IMR-90 (cell line): ENCODE data around the gene PCMTD2. TPM values are rescaled to one million over a fixed set of nuclear protein-coding genes. Genes with fewer than 3 reads are reported as not detected.

ENCODE experiments used
- ATAC-seq: fragments of 200-7000 bp; cut with Tn5 transposase; 2 replicates; pipeline ENCODE4 v1.9.1; 2020; ENCODE audit warnings: low read depth, mild to moderate bottlenecking, moderate library complexity
- BruUV-seq: library from RNA; stranded (reverse); fragments of 400-500 nt; replicated peaks from 2 replicates; lab custom pipeline; 2021; lab: Mats Ljungman, UMichigan
- CTCF ChIA-PET: fragments of 300-600 bp; formaldehyde crosslinking; extraction: SDS; loops from one replicate; lab custom pipeline; 2021; ENCODE audit warnings: antibody characterized with exemption; lab: Yijun Ruan, JAX
- POLR2A ChIA-PET: fragments of 300-600 bp; sonication (Branson Sonifier 250); formaldehyde crosslinking; loops from one replicate; lab custom pipeline; 2022; ENCODE audit warnings: antibody characterized with exemption; ENCODE audit not compliant: unreplicated experiment; lab: Charles Lee
- DNase-seq: peaks from one replicate; pipeline ENCODE4 v3.0.0; 2013
- H2AFZ ChIP-seq: replicated peaks from 2 replicates; pipeline ENCODE3; 2013; ENCODE audit warnings: low read length, mild to moderate bottlenecking; ENCODE audit not compliant: poor library complexity
- H2AK5ac ChIP-seq: 2 replicates; pipeline ENCODE4 v1.6.1; 2013; ENCODE audit warnings: low read depth, low read length, inconsistent platforms
- H2AK9ac ChIP-seq: replicated peaks from 2 replicates; pipeline ENCODE3; 2013; ENCODE audit warnings: mild to moderate bottlenecking, low read depth, low read length, moderate library complexity; ENCODE audit not compliant: poor library complexity
- H2BK120ac ChIP-seq: 2 replicates; pipeline ENCODE4 v1.6.1; 2013; ENCODE audit warnings: low read depth, low read length, inconsistent platforms
- H2BK15ac ChIP-seq: 3 replicates; pipeline ENCODE4 v1.6.1; 2013; ENCODE audit warnings: low read depth, low read length, inconsistent platforms
- H2BK20ac ChIP-seq: 2 replicates; pipeline ENCODE4 v1.6.1; 2013; ENCODE audit warnings: low read depth, mild to moderate bottlenecking, inconsistent platforms, low read length, moderate library complexity
- H2BK5ac ChIP-seq: 2 replicates; pipeline ENCODE4 v1.6.1; 2013; ENCODE audit warnings: mild to moderate bottlenecking, low read depth, low read length, inconsistent platforms; ENCODE audit not compliant: poor library complexity, severe bottlenecking
- H3K14ac ChIP-seq: replicated peaks from 2 replicates; pipeline ENCODE4 v1.6.1; 2013; ENCODE audit warnings: low read depth, low read length, inconsistent platforms
- H3K18ac ChIP-seq: 2 replicates; pipeline ENCODE4 v1.6.1; 2013; ENCODE audit warnings: low read depth, low read length, control low read depth
- H3K23ac ChIP-seq: 2 replicates; pipeline ENCODE4 v1.6.1; 2013; ENCODE audit warnings: low read depth, low read length, inconsistent platforms
- H3K27ac ChIP-seq: 2 replicates; pipeline ENCODE4 v1.5.1; 2013; ENCODE audit warnings: mild to moderate bottlenecking, control low read depth, low read length; ENCODE audit not compliant: insufficient read depth
- H3K27me3 ChIP-seq: 2 replicates; pipeline ENCODE4 v1.6.1; 2013; ENCODE audit warnings: low read length; ENCODE audit not compliant: control insufficient read depth, insufficient read depth
- H3K36me3 ChIP-seq: 2 replicates; pipeline ENCODE4 v1.6.1; 2013; ENCODE audit warnings: low read length, mixed read lengths; ENCODE audit not compliant: control insufficient read depth, insufficient read depth
- H3K4ac ChIP-seq: 2 replicates; pipeline ENCODE4 v1.6.1; 2013; ENCODE audit warnings: low read depth, low read length, inconsistent platforms
- H3K4me1 ChIP-seq: 2 replicates; pipeline ENCODE4 v1.6.1; 2013; ENCODE audit warnings: low read length, mixed read lengths; ENCODE audit not compliant: control insufficient read depth, insufficient read depth
- H3K4me2 ChIP-seq: 2 replicates; pipeline ENCODE4 v1.6.1; 2013; ENCODE audit warnings: low read depth, mild to moderate bottlenecking, control low read depth, low read length, moderate library complexity
- H3K4me3 ChIP-seq: 2 replicates; pipeline ENCODE4 v1.5.1; 2013; ENCODE audit warnings: low read depth, mild to moderate bottlenecking, control low read depth, low read length, moderate library complexity; ENCODE audit not compliant: insufficient read depth
- H3K56ac ChIP-seq: 2 replicates; pipeline ENCODE4 v1.6.1; 2013; ENCODE audit warnings: low read length, inconsistent platforms; ENCODE audit not compliant: insufficient read depth; ENCODE audit errors: extremely low read depth
- H3K79me1 ChIP-seq, 2 experiments: 2 replicates each; pipeline ENCODE4 v1.6.1; 2013; ENCODE audit warnings: low read length in 2 of 2, inconsistent platforms in 1 of 2, low read depth in 1 of 2
- H3K9ac ChIP-seq: 2 replicates; pipeline ENCODE4 v1.6.1; 2013; ENCODE audit warnings: low read depth, low read length, control low read depth
- H3K9me1 ChIP-seq: 2 replicates; pipeline ENCODE4 v1.6.1; 2013; ENCODE audit warnings: low read length, inconsistent platforms; ENCODE audit not compliant: insufficient read depth
- H3K9me3 ChIP-seq: 2 replicates; pipeline ENCODE4 v1.6.1; 2013; ENCODE audit warnings: low read length; ENCODE audit not compliant: control insufficient read depth, insufficient read depth
- H4K20me1 ChIP-seq: 2 replicates; pipeline ENCODE4 v1.6.1; 2013; ENCODE audit warnings: low read length, inconsistent platforms; ENCODE audit not compliant: insufficient read depth
- H4K5ac ChIP-seq: 2 replicates; pipeline ENCODE4 v1.6.1; 2013; ENCODE audit warnings: mild to moderate bottlenecking, low read depth, low read length, control low read depth
- H4K8ac ChIP-seq, 2 experiments: 2 replicates each; pipeline ENCODE4 v1.6.1; 2013; ENCODE audit warnings: low read depth in 2 of 2, low read length in 2 of 2, control low read depth in 1 of 2, inconsistent platforms in 1 of 2
- H4K91ac ChIP-seq: 2 replicates; pipeline ENCODE4 v1.6.1; 2013; ENCODE audit warnings: low read depth, low read length, inconsistent platforms; ENCODE audit not compliant: insufficient read depth
- CEBPB ChIP-seq: IDR thresholded peaks from 2 replicates; pipeline ENCODE4 v1.6.1; 2012; ENCODE audit warnings: low read depth, low read length, improper control_type of control experiment
- CHD1 ChIP-seq: IDR thresholded peaks from 2 replicates; pipeline ENCODE4 v1.6.1; 2012; ENCODE audit warnings: low read depth, low read length, improper control_type of control experiment
- CTCF ChIP-seq: conservative IDR thresholded peaks from 2 replicates; pipeline ENCODE4 v1.5.1; 2012; ENCODE audit warnings: mild to moderate bottlenecking, low read depth, low read length, improper control_type of control experiment
- FOS ChIP-seq: fragments of 150-350 bp; IDR thresholded peaks from 2 replicates; pipeline ENCODE4 v1.6.1; 2016; ENCODE audit warnings: low read depth, low read length
- MAFK ChIP-seq: IDR thresholded peaks from 2 replicates; pipeline ENCODE4 v1.6.1; 2012; ENCODE audit warnings: low read depth, low read length, improper control_type of control experiment
- RAD21 ChIP-seq: IDR thresholded peaks from 2 replicates; pipeline ENCODE4 v1.6.1; 2012; ENCODE audit warnings: low read length, improper control_type of control experiment
- SMC3 ChIP-seq: fragments of 150-350 bp; IDR thresholded peaks from 2 replicates; pipeline ENCODE4 v1.6.1; 2016; ENCODE audit warnings: low read depth, mild to moderate bottlenecking, antibody characterized with exemption, low read length, moderate library complexity
- WGBS, 2 experiments: methylation state at CpG; one replicate each; pipeline versions ENCODE4 v1.1.5 to v1.1.7; 2013; ENCODE audit warnings: missing lambda C conversion rate in 2 of 2; ENCODE audit not compliant: insufficient read length in 1 of 2; ENCODE audit errors: extremely low coverage in 2 of 2; 5-methylcytosine and 5-hydroxymethylcytosine counted together
- dilution Hi-C: fragments of 300-500 bp; cut with HindIII; formaldehyde crosslinking; loops from one replicate; pipeline ENCODE4 v1.14.3; 2018; ENCODE audit warnings: low sequenced_read_pairs; ENCODE audit not compliant: unreplicated experiment
- in situ Hi-C: fragments of 300-500 bp; cut with MboI; formaldehyde crosslinking; loops from 3 replicates; pipeline ENCODE4 v1.14.3; 2019; ENCODE audit warnings: low sequenced_read_pairs, inconsistent platforms, mixed read lengths
- intact Hi-C: fragments of 100-400 bp; cut with micrococcal nuclease; formaldehyde crosslinking; loops from 2 replicates; pipeline ENCODE4 v1.10.0; 2022
- polyA plus RNA-seq, 3 experiments: library from polyadenylated mRNA; depleted of rRNA; stranded (reverse); fragments of >200 nt; gene quantifications; 2 replicates each; pipeline ENCODE4 v1.2.3, GENCODE V29; 2012; ENCODE audit warnings: low replicate concordance in 1 of 3
- total RNA-seq: library from RNA; depleted of rRNA; stranded (reverse); fragments of >200 nt; gene quantifications from 2 replicates; pipeline ENCODE4 v1.2.3, GENCODE V29; 2012

PCMTD2 gene
- total and polyA plus RNA-seq, 2 of the 4 experiments (the other 2 are of a cell fraction) = 23.6 to 28.3 TPM

DNA sequence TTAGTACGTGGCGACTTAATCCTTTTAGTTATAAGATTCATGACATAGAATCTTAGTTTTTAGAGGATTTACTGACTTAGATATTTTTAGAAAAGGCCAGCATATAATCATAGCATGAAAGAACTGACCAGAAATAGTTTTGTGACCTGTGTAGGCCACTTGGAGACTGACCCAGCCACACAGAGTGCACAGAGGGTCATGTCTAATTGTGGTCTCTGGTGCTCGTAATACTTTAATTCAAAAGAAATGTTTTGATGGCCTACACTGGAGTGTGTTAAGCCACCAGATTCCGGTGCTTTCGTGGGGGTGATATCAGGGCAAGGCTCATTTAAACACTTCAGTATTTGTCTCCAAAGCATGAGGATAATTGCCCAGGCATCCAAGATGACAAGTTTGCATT is 11.4 kb downstream of the PCMTD2 start:
- Histone ChIP-seq H4K5ac (no peak overlapping the region), H3K4me1 (no peaks in the 10 kb centered on the region; the same call in 1 of the 2 replicates), H2BK120ac (no peak overlapping the region), H3K4me2 (no peak overlapping the region), H3K4ac (no peak overlapping the region), H3K27me3 (no peaks in the 10 kb centered on the region), H2AK5ac (no peak overlapping the region), H3K14ac (no peak overlapping the region), H3K56ac (no peak overlapping the region), H3K18ac (no peak overlapping the region), H3K36me3 (peaks cover 17% of the 10 kb centered on the region), H3K23ac (no peak overlapping the region), H4K91ac (no peak overlapping the region), H3K79me1 (peaks cover 18 to 23% of the 10 kb centered on the region in 2 experiments; a peak in 3 of 4 replicates), H2BK20ac (no peak overlapping the region), H2AK9ac (no peak overlapping the region), H2BK5ac (no peak overlapping the region), H3K4me3 (no peak overlapping the region), H3K9me3 (no peaks in the 10 kb centered on the region), H2AFZ (no peak overlapping the region), H4K20me1 (0 out of 2 replicates have a peak, but pooled peaks cover 9% of the 10 kb centered on the region), H3K9ac (no peak overlapping the region), H3K27ac (no peak overlapping the region), H4K8ac (no peak overlapping the region), H2BK15ac (no peak overlapping the region), H3K9me1 (peaks cover 13% of the 10 kb centered on the region)
- no peak for TF ChIP-seq CHD1
- TF ChIP-seq RAD21 = no peak
- TF ChIP-seq CEBPB = no peak
- no peak for TF ChIP-seq CTCF
- TF ChIP-seq FOS = no peak
- TF ChIP-seq SMC3 = no peak
- TF ChIP-seq MAFK = no peak
- intact Hi-C loops (no loop called here), in situ Hi-C loops (no loop called here), dilution Hi-C loops (no loop called here)
- no TSS peak for BruUV-seq
- CTCF ChIA-PET = no interaction called here
- DNase-seq = no peak
- ATAC-seq = no peak
- POLR2A ChIA-PET = no interaction called here
- WGBS, 2 experiments = no CpG with 5 or more reads among the region's 5 CpGs
